Glutamatergic neuron (in vitro differentiated cells): ENCODE data around the gene RFFL. TPM values are rescaled to one million over a fixed set of nuclear protein-coding genes. Genes with fewer than 3 reads are reported as not detected.

Experiments
- DNase-seq: peaks from one replicate; pipeline ENCODE4 v3.0.0; 2022
- H3K27ac Mint-ChIP-seq: one replicate; pipeline ENCODE4 v1.8.0; 2020; ENCODE audit warnings: mild to moderate bottlenecking, mixed read lengths, inconsistent platforms; ENCODE audit not compliant: unreplicated experiment
- H3K27me3 Mint-ChIP-seq: one replicate; pipeline ENCODE4 v1.8.0; 2020; ENCODE audit warnings: mild to moderate bottlenecking, moderate library complexity, mixed read lengths, inconsistent platforms; ENCODE audit not compliant: unreplicated experiment
- H3K36me3 Mint-ChIP-seq: one replicate; pipeline ENCODE4 v1.8.0; 2020; ENCODE audit warnings: mild to moderate bottlenecking, mixed read lengths, inconsistent platforms; ENCODE audit not compliant: unreplicated experiment
- H3K4me1 Mint-ChIP-seq: one replicate; pipeline ENCODE4 v1.8.0; 2020; ENCODE audit warnings: mild to moderate bottlenecking, low read depth, mixed read lengths, inconsistent platforms; ENCODE audit not compliant: unreplicated experiment
- H3K4me3 Mint-ChIP-seq: one replicate; pipeline ENCODE4 v1.8.0; 2020; ENCODE audit warnings: mild to moderate bottlenecking, mixed read lengths, inconsistent platforms; ENCODE audit not compliant: unreplicated experiment
- H3K9me3 Mint-ChIP-seq: one replicate; pipeline ENCODE4 v1.8.0; 2020; ENCODE audit warnings: mild to moderate bottlenecking, moderate library complexity, mixed read lengths, inconsistent platforms; ENCODE audit not compliant: unreplicated experiment
- CTCF ChIP-seq: fragments of 200-600 bp; sonication (generic); IDR thresholded peaks from one replicate; pipeline ENCODE4 v1.5.0; 2021; ENCODE audit not compliant: partially characterized antibody, unreplicated experiment
- total RNA-seq: library from RNA; stranded (reverse); fragmentation: NEBNext Ultra II Directional; extraction: Animal tissue kit (Norgen Biotek cat#: 25700); gene quantifications from one replicate; pipeline ENCODE4 v1.2.1, GENCODE V29; 2021; ENCODE audit not compliant: unreplicated experiment

Gene RFFL
- total RNA-seq, 1 donor from 2014 or later = 16.5 TPM

- H3K27ac Mint-ChIP-seq = no peak overlapping the region
- H3K4me1 Mint-ChIP-seq = peaks cover 36% of the 10 kb centered on the region
- H3K9me3 Mint-ChIP-seq = no peaks in the 10 kb centered on the region
- TF ChIP-seq CTCF = no peak
- H3K4me3 Mint-ChIP-seq = no peak overlapping the region
- peaks cover 9% of the 10 kb centered on the region for H3K27me3 Mint-ChIP-seq
- DNase-seq = no peak
- H3K36me3 Mint-ChIP-seq = no peaks in the 10 kb centered on the region
These were observed 53.4 kb downstream of the RFFL start for GRCh38 chr17:35010093-35010492.

DNA sequence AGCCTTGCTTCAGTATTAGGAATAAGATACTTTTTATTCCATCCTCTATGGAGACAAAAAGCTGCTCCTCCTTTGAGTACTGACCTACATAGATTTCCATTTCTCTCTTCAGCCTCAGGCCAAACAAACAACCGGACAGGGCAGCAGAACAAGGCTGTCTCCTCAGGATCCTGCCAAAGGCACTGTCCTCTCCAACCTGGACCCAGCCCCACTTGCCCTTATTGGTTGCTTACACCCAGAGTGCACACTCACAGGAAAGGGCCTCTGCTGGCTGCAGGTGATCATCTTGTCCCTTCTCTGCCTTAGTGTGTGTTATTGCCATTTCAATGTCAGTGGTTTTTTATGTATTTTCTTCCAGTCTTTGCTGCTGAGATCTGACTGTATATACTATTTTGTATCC, 56.5 kb downstream of the RFFL start:
- peak overlapping the region; percentile 1 for H3K4me3 Mint-ChIP-seq
- DNase-seq = no peak
- H3K27ac Mint-ChIP-seq = peak overlapping the region; percentile 53
- no peak for TF ChIP-seq CTCF
- H3K4me1 Mint-ChIP-seq = peaks cover 23% of the 10 kb centered on the region
- no peaks in the 10 kb centered on the region for H3K36me3 Mint-ChIP-seq
- peaks cover 9% of the 10 kb centered on the region for H3K27me3 Mint-ChIP-seq
- no peaks in the 10 kb centered on the region for H3K9me3 Mint-ChIP-seq

GRCh38 chr17:35006345-35006744, 57.2 kb downstream of the RFFL start:
- no peak for DNase-seq
- Mint-ChIP-seq H3K27ac (no peak overlapping the region), H3K27me3 (peaks cover 9% of the 10 kb centered on the region), H3K4me1 (peaks cover 17% of the 10 kb centered on the region), H3K4me3 (no peak overlapping the region), H3K36me3 (no peaks in the 10 kb centered on the region), H3K9me3 (no peaks in the 10 kb centered on the region)
- no peak for TF ChIP-seq CTCF

DNA sequence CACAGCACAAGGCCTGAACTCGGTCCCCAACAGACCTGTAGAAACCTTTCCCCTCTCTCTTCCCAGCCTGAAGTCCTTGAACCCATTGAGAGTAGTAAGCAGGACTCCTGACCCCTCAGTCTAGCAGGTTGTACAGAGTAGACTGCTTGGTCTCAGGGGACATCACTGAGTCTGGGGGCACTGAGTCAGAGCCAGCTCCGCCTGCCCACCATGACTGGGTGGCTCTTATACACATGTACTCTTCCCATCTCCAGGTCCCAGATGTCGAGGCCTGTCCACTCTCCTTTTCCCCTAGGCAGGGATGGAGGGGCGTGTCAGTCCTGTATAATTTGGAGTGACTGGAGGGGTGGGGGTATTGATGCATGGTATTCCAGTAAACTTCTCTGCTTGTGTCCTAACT, 59.7 kb downstream of the RFFL start:
- no peaks in the 10 kb centered on the region for H3K36me3 Mint-ChIP-seq
- no peaks in the 10 kb centered on the region for H3K9me3 Mint-ChIP-seq
- H3K27ac Mint-ChIP-seq = no peak overlapping the region
- no peak overlapping the region for H3K4me3 Mint-ChIP-seq
- H3K4me1 Mint-ChIP-seq = peaks cover 12% of the 10 kb centered on the region
- H3K27me3 Mint-ChIP-seq = peaks cover 9% of the 10 kb centered on the region
- DNase-seq = no peak
- no peak for TF ChIP-seq CTCF

DNA sequence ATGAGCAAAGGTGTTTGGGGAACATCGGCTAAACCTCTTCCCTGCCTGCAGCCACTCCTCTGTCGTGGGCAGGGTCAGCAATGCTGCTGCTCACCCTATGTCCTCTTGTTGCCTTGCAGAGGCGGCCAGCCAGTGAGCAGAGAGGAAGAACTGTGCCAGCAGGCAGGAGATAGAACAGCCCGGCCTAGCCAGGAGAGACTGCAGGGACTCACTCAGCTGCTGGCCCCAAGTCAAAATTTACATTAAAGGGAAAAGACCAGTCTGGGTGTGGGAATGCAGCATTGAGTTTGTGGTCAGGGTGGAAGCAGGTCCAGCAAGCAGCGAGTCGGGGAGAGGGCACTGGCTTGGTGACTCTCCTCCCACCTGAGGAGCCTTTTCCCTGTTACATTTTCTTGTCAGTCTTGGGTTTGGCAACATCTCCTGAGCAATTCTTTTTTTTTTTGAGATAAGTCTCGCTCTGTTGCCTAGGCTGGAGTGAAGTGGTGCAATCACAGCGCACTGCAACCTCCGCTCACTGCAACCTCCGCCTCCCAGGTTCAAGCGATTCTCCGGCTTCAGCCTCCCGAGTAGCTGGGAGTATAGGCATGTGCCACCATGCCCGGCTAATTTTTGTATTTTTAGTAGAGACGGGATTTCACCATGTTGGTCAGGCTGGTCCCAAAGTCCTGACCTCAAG, 60.5 kb downstream of the RFFL start:
- no peak for DNase-seq
- no peaks in the 10 kb centered on the region for H3K36me3 Mint-ChIP-seq
- H3K4me1 Mint-ChIP-seq = peaks cover 10% of the 10 kb centered on the region
- no peaks in the 10 kb centered on the region for H3K9me3 Mint-ChIP-seq
- no peak overlapping the region for H3K4me3 Mint-ChIP-seq
- no peak for TF ChIP-seq CTCF
- H3K27me3 Mint-ChIP-seq = peaks cover 9% of the 10 kb centered on the region
- no peak overlapping the region for H3K27ac Mint-ChIP-seq
